Jurkat, Clone E6-1 (cell line): ENCODE measurements around the gene TNFAIP1.
"Not testable (repeated sequence)": the region's sequence is repeated elsewhere in the genome, so short reads cannot be mapped to it uniquely, and the experiment has no call there.

Experiments
- DNase-seq: peaks from one replicate; pipeline ENCODE4 v3.0.0-alpha.2; 2011; ENCODE audit warnings: low read depth, low spot score
- H3K4me3 ChIP-seq: 2 replicates; pipeline ENCODE4 v1.5.1; 2011; ENCODE audit warnings: mild to moderate bottlenecking, low read length, control low read depth, moderate library complexity

TNFAIP1 gene

GRCh38 chr17:28320215-28321061, 15.1 kb upstream of the TNFAIP1 start:
- DNase-seq, result no peak
- H3K4me3 ChIP-seq, result peak overlapping the region; percentile 95

GRCh38 chr17:28324267-28324745, 11.3 kb upstream of the TNFAIP1 start:
- no peak overlapping the region for H3K4me3 ChIP-seq
- DNase-seq, result no peak

GRCh38 chr17:28324781-28325180, 10.8 kb upstream of the TNFAIP1 start:
- DNase-seq, result no peak
- no peak overlapping the region for H3K4me3 ChIP-seq

- no peak for DNase-seq
- no peak overlapping the region for H3K4me3 ChIP-seq
Observed at GRCh38 chr17:28325211-28325610, 10.3 kb upstream of the TNFAIP1 start.

- H3K4me3 ChIP-seq, result no peak overlapping the region
- DNase-seq, result no peak
Observed at GRCh38 chr17:28326114-28326513, 9.4 kb upstream of the TNFAIP1 start.

- no peak overlapping the region for H3K4me3 ChIP-seq
- no peak for DNase-seq
Observed at GRCh38 chr17:28327031-28327607, 8.4 kb upstream of the TNFAIP1 start.

GRCh38 chr17:28327709-28328108, 7.9 kb upstream of the TNFAIP1 start:
- no peak overlapping the region for H3K4me3 ChIP-seq
- DNase-seq, result no peak

GRCh38 chr17:28328325-28328724, 7.2 kb upstream of the TNFAIP1 start:
- no peak for DNase-seq
- H3K4me3 ChIP-seq, result no peak overlapping the region

GRCh38 chr17:28330671-28331070, 4.9 kb upstream of the TNFAIP1 start:
- DNase-seq, result no peak
- no peak overlapping the region for H3K4me3 ChIP-seq

GRCh38 chr17:28331891-28332420, 3.6 kb upstream of the TNFAIP1 start:
- DNase-seq, result no peak
- H3K4me3 ChIP-seq, result no peak overlapping the region

- DNase-seq, result no peak
Observed at GRCh38 chr17:28333083-28333746, 2.3 kb upstream of the TNFAIP1 start.

GRCh38 chr17:28334171-28334570, 1.4 kb upstream of the TNFAIP1 start:
- peak overlapping the region; percentile 94 for H3K4me3 ChIP-seq
- DNase-seq, result no peak

More at GRCh38 chr17:28333083-28333746, 2.3 kb upstream of the TNFAIP1 start:
- no peak overlapping the region for H3K4me3 ChIP-seq

GRCh38 chr17:28334666-28335200, 828 bp upstream of the TNFAIP1 start:
- DNase-seq, result no peak
- H3K4me3 ChIP-seq, result peak overlapping the region; percentile 94

- DNase-seq, result no peak
- peak overlapping the region; percentile 94 for H3K4me3 ChIP-seq
Observed at GRCh38 chr17:28335959-28336871, 654 bp downstream of the TNFAIP1 start.

- H3K4me3 ChIP-seq, result no peak overlapping the region
- DNase-seq, result no peak
Observed at GRCh38 chr17:28338056-28338768, 2.7 kb downstream of the TNFAIP1 start.

- not testable (repeated sequence) for DNase-seq, H3K4me3 ChIP-seq
Observed at GRCh38 chr17:28338769-28339212, 3.2 kb downstream of the TNFAIP1 start.

- no peak overlapping the region for H3K4me3 ChIP-seq
- no peak for DNase-seq
Observed at GRCh38 chr17:28339431-28339830, 3.9 kb downstream of the TNFAIP1 start.

- no peak overlapping the region for H3K4me3 ChIP-seq
- no peak for DNase-seq
Observed at GRCh38 chr17:28340374-28340773, 4.8 kb downstream of the TNFAIP1 start.
